ENCODE measurements around the gene RSPH4A.

DNA sequence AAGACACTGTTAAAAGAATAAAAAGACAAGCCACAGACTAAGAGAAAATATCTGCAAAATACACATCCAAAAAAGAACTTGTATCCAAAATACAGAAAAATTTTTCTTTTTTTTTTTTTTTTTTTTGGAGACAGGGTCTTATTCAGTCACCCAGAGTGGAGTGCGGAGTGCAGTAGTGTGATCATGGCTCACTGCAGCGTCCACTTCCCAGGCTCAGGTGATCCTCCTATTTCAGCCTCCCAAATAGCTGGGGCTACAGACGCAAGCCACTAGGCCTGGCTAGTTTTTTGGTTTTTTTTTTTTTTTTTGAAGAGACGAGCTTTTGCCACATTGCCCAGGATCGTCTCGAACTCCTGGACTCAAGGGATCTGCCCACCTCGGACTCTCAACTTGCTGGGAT lies 49.2 kb downstream of the RSPH4A start:
- TF ChIP-seq POLR2A (IDR thresholded peaks at IDR 0.05) (no peak), CTCF (IDR thresholded peaks at IDR 0.05) (no peak), POLR2AphosphoS5 (IDR thresholded peaks at IDR 0.05; ENCODE audit: insufficient read depth in 1 of 2, low read depth in 1 of 2) (no peak)

All from vagina (tissue), 2 donors.